Measurements from ENCODE around the gene ZNF451. TPM values are rescaled to one million over a fixed set of nuclear protein-coding genes. Genes with fewer than 3 reads are reported as not detected.

Gene ZNF451
- total RNA-seq, 2 donors from 2014 or later, result 58.1 to 72.5 TPM

- Mint-ChIP-seq H3K4me3 (no peak overlapping the region), H3K9me3 (peaks cover 50% of the 10 kb centered on the region), H3K4me1 (peaks cover 8% of the 10 kb centered on the region), H3K27me3 (ENCODE audit: insufficient read depth) (peaks cover 21% of the 10 kb centered on the region), H3K36me3 (ENCODE audit: low read depth) (peaks cover 45% of the 10 kb centered on the region), H3K27ac (no peak overlapping the region)
- DNase-seq, result peak; percentile 66
- Histone ChIP-seq H3K9me3 (ENCODE audit: control insufficient read depth, low read length) (peaks cover 42% of the 10 kb centered on the region), H3K36me3 (ENCODE audit: control insufficient read depth, insufficient read depth, low read length) (peaks cover 6% of the 10 kb centered on the region), H3K9ac (ENCODE audit: extremely low read depth, low read length, poor library complexity, severe bottlenecking) (no peak overlapping the region), H3K27ac (ENCODE audit: low read depth, low read length) (no peak overlapping the region), H3K4me1 (ENCODE audit: control insufficient read depth, insufficient read depth, low read length) (no peaks in the 10 kb centered on the region), H3K27me3 (ENCODE audit: control insufficient read depth, insufficient read depth, low read length, poor library complexity, severe bottlenecking) (no peaks in the 10 kb centered on the region), H3K4me3 (ENCODE audit: low read length) (peak overlapping the region; percentile 51)
- TF ChIP-seq CTCF (conservative IDR thresholded peaks at IDR 0.05), result no peak
- 81 to 87% methylated on average over 7 to 9 of the region's 9 CpGs for WGBS, 2 experiments (ENCODE audit: insufficient coverage in 1 of 2, insufficient read length in 1 of 2)
Measured at GRCh38 chr6:57069920-57070331, 20.1 kb upstream of the ZNF451 start.

- no peak overlapping the region for H3K27ac Mint-ChIP-seq
- peaks cover 45% of the 10 kb centered on the region for H3K36me3 Mint-ChIP-seq (ENCODE audit: low read depth)
- H3K9me3 Mint-ChIP-seq, result peaks cover 56% of the 10 kb centered on the region
- H3K4me1 ChIP-seq (ENCODE audit: control insufficient read depth, insufficient read depth, low read length), result no peaks in the 10 kb centered on the region
- peaks cover 22% of the 10 kb centered on the region for H3K27me3 Mint-ChIP-seq (ENCODE audit: insufficient read depth)
- H3K4me1 Mint-ChIP-seq, result peaks cover 3% of the 10 kb centered on the region
- no peak for DNase-seq
- no peak overlapping the region for H3K27ac ChIP-seq (ENCODE audit: low read depth, low read length)
- peaks cover 49% of the 10 kb centered on the region for H3K9me3 ChIP-seq (ENCODE audit: control insufficient read depth, low read length)
- H3K36me3 ChIP-seq (ENCODE audit: control insufficient read depth, insufficient read depth, low read length), result no peaks in the 10 kb centered on the region
- WGBS, 2 experiments (ENCODE audit: insufficient coverage in 1 of 2, insufficient read length in 1 of 2), result 93 to 100% methylated on average over 3 of the region's 3 CpGs
- H3K4me3 Mint-ChIP-seq, result no peak overlapping the region
- no peak for TF ChIP-seq CTCF (conservative IDR thresholded peaks at IDR 0.05)
- no peaks in the 10 kb centered on the region for H3K27me3 ChIP-seq (ENCODE audit: control insufficient read depth, insufficient read depth, low read length, poor library complexity, severe bottlenecking)
- no peak overlapping the region for H3K9ac ChIP-seq (ENCODE audit: extremely low read depth, low read length, poor library complexity, severe bottlenecking)
- peak overlapping the region; percentile 13 for H3K4me3 ChIP-seq (ENCODE audit: low read length)
Measured at GRCh38 chr6:57072108-57072507, 17.9 kb upstream of the ZNF451 start.

GRCh38 chr6:57074383-57074782 lies 15.6 kb upstream of the ZNF451 start:
- Histone ChIP-seq H3K4me3 (ENCODE audit: low read length) (no peak overlapping the region), H3K27me3 (ENCODE audit: control insufficient read depth, insufficient read depth, low read length, poor library complexity, severe bottlenecking) (no peaks in the 10 kb centered on the region), H3K36me3 (ENCODE audit: control insufficient read depth, insufficient read depth, low read length) (no peaks in the 10 kb centered on the region), H3K27ac (ENCODE audit: low read depth, low read length) (no peak overlapping the region), H3K9me3 (ENCODE audit: control insufficient read depth, low read length) (peaks cover 49% of the 10 kb centered on the region), H3K9ac (ENCODE audit: extremely low read depth, low read length, poor library complexity, severe bottlenecking) (no peak overlapping the region), H3K4me1 (ENCODE audit: control insufficient read depth, insufficient read depth, low read length) (no peaks in the 10 kb centered on the region)
- Mint-ChIP-seq H3K27ac (no peak overlapping the region), H3K27me3 (ENCODE audit: insufficient read depth) (peaks cover 24% of the 10 kb centered on the region), H3K9me3 (peaks cover 62% of the 10 kb centered on the region), H3K4me3 (no peak overlapping the region), H3K36me3 (ENCODE audit: low read depth) (peaks cover 46% of the 10 kb centered on the region), H3K4me1 (peaks cover 3% of the 10 kb centered on the region)
- WGBS, 2 experiments (ENCODE audit: insufficient coverage in 1 of 2, insufficient read length in 1 of 2), result 68 to 83% methylated on average over 6 to 8 of the region's 8 CpGs
- no peak for TF ChIP-seq CTCF (conservative IDR thresholded peaks at IDR 0.05)
- DNase-seq, result no peak

All from endodermal cell (in vitro differentiated cells).